Effector memory CD4-positive, alpha-beta T cell (primary cell): ENCODE results near the gene SPAAR.
A peak's percentile ranks its signal among the peaks of the same experiment; 100 is the strongest.
"Not testable (repeated sequence)": the region's sequence is repeated elsewhere in the genome, so short reads cannot be mapped to it uniquely, and the experiment has no call there.

Experiments
- DNase-seq, 3 donors: peaks; one replicate each; pipeline ENCODE4 v3.0.0-alpha.2; 2020
- H3K27ac ChIP-seq: 2 replicates; pipeline ENCODE4 v1.7.0; 2013; ENCODE audit warnings: mild to moderate bottlenecking, low read length, moderate library complexity; ENCODE audit not compliant: insufficient read depth, poor library complexity, severe bottlenecking
- H3K27me3 ChIP-seq: replicated peaks from 2 replicates; pipeline ENCODE4 v1.7.0; 2013; ENCODE audit warnings: mild to moderate bottlenecking, low read length; ENCODE audit not compliant: insufficient read depth, control insufficient read depth, poor library complexity, severe bottlenecking
- H3K36me3 ChIP-seq: 2 replicates; pipeline ENCODE4 v1.7.0; 2013; ENCODE audit warnings: mild to moderate bottlenecking, low read length, moderate library complexity; ENCODE audit not compliant: control insufficient read depth, insufficient read depth
- H3K4me1 ChIP-seq: 2 replicates; pipeline ENCODE4 v1.7.0; 2013; ENCODE audit warnings: low read length, mild to moderate bottlenecking; ENCODE audit not compliant: control insufficient read depth, insufficient read depth, poor library complexity, severe bottlenecking
- H3K4me3 ChIP-seq: 2 replicates; pipeline ENCODE4 v1.7.0; 2013; ENCODE audit warnings: low read length, low read depth, mild to moderate bottlenecking; ENCODE audit not compliant: insufficient read depth, poor library complexity, severe bottlenecking
- H3K9me3 ChIP-seq: 2 replicates; pipeline ENCODE4 v1.7.0; 2013; ENCODE audit warnings: mild to moderate bottlenecking, low read length, moderate library complexity; ENCODE audit not compliant: control insufficient read depth

The SPAAR gene

GRCh38 chr9:35909687-35910612, 660 bp downstream of the SPAAR start:
- peak overlapping the region; percentile 13 for H3K4me3 ChIP-seq
- peaks cover 44% of the 10 kb centered on the region for H3K4me1 ChIP-seq
- no peak for DNase-seq
- no peaks in the 10 kb centered on the region for H3K36me3 ChIP-seq
- H3K27me3 ChIP-seq: no peaks in the 10 kb centered on the region
- H3K9me3 ChIP-seq: no peaks in the 10 kb centered on the region
- peak overlapping the region; percentile 55 for H3K27ac ChIP-seq

- H3K4me1 ChIP-seq: peaks cover 44% of the 10 kb centered on the region
- peak overlapping the region; percentile 13 for H3K4me3 ChIP-seq
- no peaks in the 10 kb centered on the region for H3K9me3 ChIP-seq
- no peaks in the 10 kb centered on the region for H3K27me3 ChIP-seq
- DNase-seq: peak in 2 of 3 donors; percentile 17 to 24
- H3K36me3 ChIP-seq: no peaks in the 10 kb centered on the region
- peak overlapping the region; percentile 55 for H3K27ac ChIP-seq
Measured at GRCh38 chr9:35910613-35911359, 1.5 kb downstream of the SPAAR start.

DNA sequence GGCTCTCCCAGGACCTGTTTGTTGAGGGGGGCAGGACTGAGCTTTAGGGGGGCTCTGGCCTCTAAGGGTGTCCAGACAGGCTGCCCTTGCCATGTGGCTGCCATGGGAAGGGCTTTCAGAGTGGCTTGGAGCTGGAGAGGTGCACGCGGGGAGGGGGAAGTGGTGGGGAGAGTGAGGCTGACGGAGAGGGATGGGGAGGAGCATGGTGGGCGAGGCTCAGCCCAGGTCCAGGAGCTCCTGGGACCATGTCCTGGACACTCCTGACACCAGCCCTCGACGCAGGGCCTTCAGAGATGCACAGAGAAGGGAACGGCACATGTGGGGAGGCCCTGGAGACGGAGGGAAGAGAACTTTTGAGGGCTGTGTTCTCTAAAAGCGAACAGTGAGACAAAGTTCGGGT, 2.4 kb downstream of the SPAAR start:
- DNase-seq: no peak
- H3K4me3 ChIP-seq: no peak overlapping the region
- no peaks in the 10 kb centered on the region for H3K36me3 ChIP-seq
- no peaks in the 10 kb centered on the region for H3K9me3 ChIP-seq
- H3K4me1 ChIP-seq: peaks cover 44% of the 10 kb centered on the region
- no peaks in the 10 kb centered on the region for H3K27me3 ChIP-seq
- no peak overlapping the region for H3K27ac ChIP-seq

DNA sequence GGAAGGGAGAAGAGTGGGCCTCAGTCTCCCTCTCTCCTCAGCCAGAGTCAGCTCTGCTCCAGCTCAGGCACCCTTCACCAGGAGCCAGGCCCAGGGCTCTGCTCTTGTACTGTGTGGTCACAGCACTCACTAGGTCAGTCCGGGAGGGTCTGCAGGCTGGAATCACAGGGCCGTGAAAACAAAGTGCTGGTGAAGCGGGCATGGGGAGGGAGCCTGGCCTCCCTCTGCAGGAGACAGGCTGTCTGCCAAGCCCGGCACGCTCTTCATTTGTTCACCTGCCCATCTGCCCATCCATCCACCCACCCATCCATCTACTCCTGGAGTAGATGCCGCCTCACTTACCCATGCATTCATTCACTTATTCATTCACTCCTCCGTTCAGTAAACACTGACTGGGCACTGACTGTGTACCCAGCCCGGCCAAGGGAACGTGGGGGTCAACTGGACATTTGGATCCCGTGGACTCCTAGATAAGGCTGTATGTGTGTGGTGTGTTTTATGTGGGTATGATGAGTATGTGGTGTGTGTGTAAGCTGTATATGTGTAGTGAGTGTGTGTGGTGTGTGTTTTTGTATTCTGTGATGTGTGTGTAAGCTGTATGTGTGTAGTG, 3.6 kb downstream of the SPAAR start:
- H3K36me3 ChIP-seq: no peaks in the 10 kb centered on the region
- H3K27me3 ChIP-seq: no peaks in the 10 kb centered on the region
- no peak for DNase-seq
- H3K27ac ChIP-seq: no peak overlapping the region
- no peak overlapping the region for H3K4me3 ChIP-seq
- H3K9me3 ChIP-seq: no peaks in the 10 kb centered on the region
- peaks cover 37% of the 10 kb centered on the region for H3K4me1 ChIP-seq

- H3K4me3 ChIP-seq, H3K27ac ChIP-seq, H3K9me3 ChIP-seq, H3K36me3 ChIP-seq, DNase-seq, H3K27me3 ChIP-seq: not testable (repeated sequence)
- peaks cover 32% of the 10 kb centered on the region for H3K4me1 ChIP-seq
Measured at GRCh38 chr9:35913429-35913828, 4.1 kb downstream of the SPAAR start.

- Histone ChIP-seq H3K4me3 (no peak overlapping the region), H3K36me3 (no peaks in the 10 kb centered on the region), H3K27me3 (no peaks in the 10 kb centered on the region), H3K9me3 (no peaks in the 10 kb centered on the region), H3K4me1 (peaks cover 23% of the 10 kb centered on the region), H3K27ac (no peak overlapping the region)
- no peak for DNase-seq
Measured at GRCh38 chr9:35914301-35914807, 5.1 kb downstream of the SPAAR start.

- Histone ChIP-seq H3K36me3 (no peaks in the 10 kb centered on the region), H3K9me3 (no peaks in the 10 kb centered on the region), H3K4me1 (peaks cover 9% of the 10 kb centered on the region), H3K4me3 (no peak overlapping the region), H3K27me3 (no peaks in the 10 kb centered on the region), H3K27ac (no peak overlapping the region)
- DNase-seq: no peak
Measured at GRCh38 chr9:35915681-35916294, 6.5 kb downstream of the SPAAR start.

DNA sequence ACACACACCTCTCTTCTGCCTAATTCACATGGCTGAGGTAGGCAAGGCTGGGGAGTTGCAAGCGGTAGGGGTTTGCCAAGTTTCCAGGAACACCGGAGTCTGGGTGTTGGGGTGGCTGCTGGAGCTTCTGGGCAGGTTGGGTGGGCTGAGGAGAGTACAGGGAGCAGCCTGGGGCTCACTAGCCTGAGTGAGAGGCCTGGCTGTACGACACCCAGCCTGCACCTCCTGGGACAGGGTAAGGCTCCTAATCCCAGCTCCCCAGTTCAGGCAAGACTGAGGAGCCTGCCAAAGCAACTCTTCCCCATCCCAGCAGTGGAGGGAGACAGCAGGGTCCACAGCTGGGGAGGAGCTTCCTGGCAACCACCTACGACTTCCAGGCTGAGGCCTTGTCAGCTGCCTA, 8.0 kb downstream of the SPAAR start:
- Histone ChIP-seq H3K36me3 (no peaks in the 10 kb centered on the region), H3K27ac (no peak overlapping the region), H3K9me3 (no peaks in the 10 kb centered on the region), H3K4me1 (no peaks in the 10 kb centered on the region), H3K4me3 (no peak overlapping the region), H3K27me3 (no peaks in the 10 kb centered on the region)
- DNase-seq: no peak

DNA sequence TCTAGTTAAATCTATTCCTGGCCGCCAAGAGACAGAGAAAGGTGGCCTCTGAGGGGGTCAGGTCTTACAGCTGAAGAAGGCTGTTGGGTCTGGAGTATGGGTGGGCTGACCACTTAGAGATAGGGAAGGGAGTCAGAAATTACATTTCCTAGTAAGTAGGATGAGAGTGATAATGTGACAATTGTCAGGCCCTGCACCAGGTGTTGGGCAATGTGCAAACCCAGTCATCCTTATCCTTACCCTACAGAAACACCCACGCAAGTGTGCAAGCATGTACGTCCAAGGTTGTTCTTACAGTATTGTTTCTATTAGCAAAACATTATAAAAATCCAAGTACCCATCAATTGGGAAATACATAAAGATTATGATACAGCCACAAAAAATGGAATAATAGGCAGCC, 9.5 kb downstream of the SPAAR start:
- Histone ChIP-seq H3K27me3 (no peaks in the 10 kb centered on the region), H3K9me3 (no peaks in the 10 kb centered on the region), H3K27ac (no peak overlapping the region), H3K36me3 (no peaks in the 10 kb centered on the region), H3K4me1 (no peaks in the 10 kb centered on the region), H3K4me3 (no peak overlapping the region)
- DNase-seq: no peak
